GM12878 (cell line): ENCODE data around the gene ZNF429. TPM values are rescaled to one million over a fixed set of nuclear protein-coding genes. Genes with fewer than 3 reads are reported as not detected.

ENCODE experiments used
- BHLHE40 ChIP-seq, 2 experiments: fragments of 450-650 bp in 1 of 2; IDR thresholded peaks; 2 replicates each; pipeline ENCODE4 v1.6.1; 2011 to 2017; ENCODE audit warnings: low read depth in 2 of 2, borderline replicate concordance in 1 of 2, improper control_type of control experiment in 1 of 2, low read length in 1 of 2, mild to moderate bottlenecking in 1 of 2
- E2F4 ChIP-seq: IDR thresholded peaks from 2 replicates; pipeline ENCODE4 v1.6.1; 2012; ENCODE audit warnings: low read depth, low read length, improper control_type of control experiment
- GABPA ChIP-seq: IDR thresholded peaks from 2 replicates; pipeline ENCODE4 v1.6.1; 2014; ENCODE audit warnings: antibody characterized with exemption, low read depth, mild to moderate bottlenecking, inconsistent platforms
- HDAC2 ChIP-seq: fragments of 200-600 bp; sonication (generic); IDR thresholded peaks from 2 replicates; pipeline ENCODE4 v1.6.1; 2017
- NFXL1 ChIP-seq: fragments of 450-650 bp; IDR thresholded peaks from 2 replicates; pipeline ENCODE4 v1.6.1; 2017; ENCODE audit warnings: antibody characterized with exemption, mild to moderate bottlenecking, borderline replicate concordance
- POLR2A ChIP-seq: IDR thresholded peaks from 2 replicates; pipeline ENCODE4 v1.6.1; 2011; ENCODE audit warnings: low read depth, mild to moderate bottlenecking, low read length
- ZSCAN29 ChIP-seq: fragments of 450-650 bp; IDR thresholded peaks from 2 replicates; pipeline ENCODE4 v1.6.1; 2017; ENCODE audit warnings: mild to moderate bottlenecking, moderate library complexity
- polyA plus RNA-seq, 11 experiments: library from polyadenylated mRNA; depleted of rRNA in 4 of 11; unstranded in 6 of 11; stranded (reverse) in 5 of 11; fragments of >200 nt; fragmentation: Nextera tagmentation in 4 of 11; fragmentation: Illumina TruSeq in 1 of 11; extraction: Ambion mirVana in 4 of 11; extraction: Trizol in 1 of 11; gene quantifications; 1 replicate in 1 of 11; 2 replicates in 10 of 11; pipeline versions ENCODE4 v1.2.1 to v1.2.3, GENCODE V29; 2011 to 2016; ENCODE audit warnings: inconsistent platforms in 2 of 11, missing spikeins in 2 of 11, low read depth in 1 of 11
- total RNA-seq, 4 experiments: library from RNA; depleted of rRNA in 3 of 4; stranded (reverse); fragments of >200 nt in 3 of 4; fragmentation: Illumina TruSeq in 1 of 4; extraction: Trizol in 1 of 4; gene quantifications; 2 replicates each; pipeline versions ENCODE4 v1.2.1 to v1.2.3, GENCODE V29; 2013 to 2021

Gene ZNF429
- total and polyA plus RNA-seq, 10 of the 15 experiments (the other 5 are each of a cell fraction or from before 2014, with no cell fraction given) = 1.4 to 4.3 (median 2.8) TPM

DNA sequence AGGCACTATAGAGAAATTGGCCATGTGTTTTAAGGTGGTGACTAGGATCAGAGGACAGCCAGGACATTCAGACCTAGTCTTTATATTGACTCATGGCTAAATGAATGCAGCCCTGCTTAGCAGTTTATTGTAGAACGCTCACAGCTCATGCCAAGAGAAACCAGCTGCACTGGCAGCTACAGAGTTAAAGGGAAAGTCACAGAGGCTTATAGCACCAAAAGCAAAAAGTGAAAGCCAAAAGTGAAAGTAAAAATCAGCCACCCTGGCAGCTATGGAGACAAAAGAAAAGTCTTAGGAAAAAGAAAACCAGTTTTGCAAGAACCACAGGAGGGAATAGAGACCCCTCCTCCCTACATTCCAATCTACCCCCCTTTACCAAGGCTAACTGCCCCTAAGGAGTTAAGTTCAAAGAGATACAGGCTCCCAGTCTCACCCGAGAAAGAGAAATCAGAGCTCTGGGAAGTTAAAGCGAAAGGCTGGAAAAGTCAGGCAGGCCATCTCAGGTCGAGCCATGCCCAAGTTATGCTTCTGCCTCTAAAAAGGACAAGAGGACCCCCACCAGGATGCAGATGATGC lies 99.0 kb downstream of the ZNF429 start (continued):
- TF ChIP-seq E2F4 = no peak
- TF ChIP-seq GABPA = no peak
- TF ChIP-seq BHLHE40 (IDR thresholded peaks at IDR 0.05; ENCODE audit: borderline replicate concordance in 1 of 2, low read depth in 2 of 2, low read length in 1 of 2) = no peak
- no peak for TF ChIP-seq ZSCAN29
- TF ChIP-seq HDAC2 = no peak
- TF ChIP-seq POLR2A = no peak
- TF ChIP-seq NFXL1 = no peak

Other genes starting within 250 kb of the ZNF429 start
- 9.6 and 11.9 TPM in 2 replicates for gene ZNF708, start 176.2 kb upstream of the ZNF429 start, total RNA-seq (2014; rRNA removed)
- gene ZNF708, start 176.2 kb upstream of the ZNF429 start, total RNA-seq (2014; rRNA removed; fragmentation: Illumina TruSeq; extraction: Trizol) = 15.9 and 18.1 TPM in 2 replicates
- 8.6 and 9.9 TPM in 2 replicates for gene ZNF708, start 176.2 kb upstream of the ZNF429 start, total RNA-seq (2021)
- 10.6 and 19.9 TPM in 2 replicates for gene ZNF708, start 176.2 kb upstream of the ZNF429 start, polyA plus RNA-seq (2011; rRNA removed)
- gene ZNF708, start 176.2 kb upstream of the ZNF429 start, polyA plus RNA-seq (2014; fragmentation: Illumina TruSeq; extraction: Trizol) = 11.7 and 14.9 TPM in 2 replicates
- gene ZNF708, start 176.2 kb upstream of the ZNF429 start, polyA plus RNA-seq (2014; fragmentation: Nextera tagmentation; extraction: Ambion mirVana) = 1 to 10 TPM; 2.7 to 2.9 TPM
- gene ZNF708, start 176.2 kb upstream of the ZNF429 start, polyA plus RNA-seq (2014; rRNA removed) = 7.0 and 7.1 TPM in 2 replicates
- 1 to 10 TPM; 4.6 to 7.0 TPM for gene ZNF708, start 176.2 kb upstream of the ZNF429 start, polyA plus RNA-seq (2016; fragmentation: Nextera tagmentation; extraction: Ambion mirVana)
- 14.9 and 18.7 TPM in 2 replicates for gene ZNF738, start 146.6 kb upstream of the ZNF429 start, total RNA-seq (2014; rRNA removed)
- gene ZNF738, start 146.6 kb upstream of the ZNF429 start, total RNA-seq (2014; rRNA removed; fragmentation: Illumina TruSeq; extraction: Trizol) = 17.4 and 19.0 TPM in 2 replicates
- 11.4 and 11.6 TPM in 2 replicates for gene ZNF738, start 146.6 kb upstream of the ZNF429 start, total RNA-seq (2021)
- 29.4 and 38.5 TPM in 2 replicates for gene ZNF738, start 146.6 kb upstream of the ZNF429 start, polyA plus RNA-seq (2011; rRNA removed)
- gene ZNF738, start 146.6 kb upstream of the ZNF429 start, polyA plus RNA-seq (2014; fragmentation: Illumina TruSeq; extraction: Trizol) = 21.0 and 26.0 TPM in 2 replicates
- gene ZNF738, start 146.6 kb upstream of the ZNF429 start, polyA plus RNA-seq (2014; fragmentation: Nextera tagmentation; extraction: Ambion mirVana) = 10 to 100 TPM; 13.4 to 15.2 TPM
- 18.0 and 20.5 TPM in 2 replicates for gene ZNF738, start 146.6 kb upstream of the ZNF429 start, polyA plus RNA-seq (2014; rRNA removed)
- gene ZNF738, start 146.6 kb upstream of the ZNF429 start, polyA plus RNA-seq (2016; fragmentation: Nextera tagmentation; extraction: Ambion mirVana) = 10 to 100 TPM; 11.9 to 14.8 TPM
- gene ZNF493, start 108.5 kb upstream of the ZNF429 start, total RNA-seq (2014; rRNA removed) = 10.1 and 15.2 TPM in 2 replicates
- 11.6 and 12.1 TPM in 2 replicates for gene ZNF493, start 108.5 kb upstream of the ZNF429 start, total RNA-seq (2014; rRNA removed; fragmentation: Illumina TruSeq; extraction: Trizol)
- gene ZNF493, start 108.5 kb upstream of the ZNF429 start, total RNA-seq (2021) = 6.4 and 7.1 TPM in 2 replicates
- gene ZNF493, start 108.5 kb upstream of the ZNF429 start, polyA plus RNA-seq (2011; rRNA removed) = 17.6 and 27.1 TPM in 2 replicates
- gene ZNF493, start 108.5 kb upstream of the ZNF429 start, polyA plus RNA-seq (2014; fragmentation: Illumina TruSeq; extraction: Trizol) = 7.5 and 8.4 TPM in 2 replicates
- gene ZNF493, start 108.5 kb upstream of the ZNF429 start, polyA plus RNA-seq (2014; fragmentation: Nextera tagmentation; extraction: Ambion mirVana) = 1 to 10 TPM; 2.9 to 3.0 TPM
- 5.9 and 9.2 TPM in 2 replicates for gene ZNF493, start 108.5 kb upstream of the ZNF429 start, polyA plus RNA-seq (2014; rRNA removed)
- gene ZNF493, start 108.5 kb upstream of the ZNF429 start, polyA plus RNA-seq (2016; fragmentation: Nextera tagmentation; extraction: Ambion mirVana) = 1 to 10 TPM; 7.4 to 9.3 TPM